PC-3 (cell line): ENCODE measurements around the gene OTOF.

Source experiments
- EZH2 ChIP-seq: fragments of 300-600 bp; sonication (generic); IDR thresholded peaks from one replicate; pipeline ENCODE4 v1.6.1; 2017; ENCODE audit warnings: antibody characterized with exemption, mild to moderate bottlenecking, low read length; ENCODE audit not compliant: unreplicated experiment
- EZH2phosphoT487 ChIP-seq: fragments of 300-600 bp; sonication (generic); IDR thresholded peaks from 2 replicates; pipeline ENCODE4 v1.6.1; 2018; ENCODE audit warnings: mild to moderate bottlenecking, antibody characterized with exemption, low read length, borderline replicate concordance
- TF ChIP-seq, protein P1 (sequence below): fragments of 300-600 bp; sonication (generic); conservative IDR thresholded peaks from 2 replicates; pipeline ENCODE4 v1.5.1; 2017; ENCODE audit warnings: antibody characterized with exemption, low read depth, mild to moderate bottlenecking, low read length

GRCh38 chr2:26506279-26506678, 28.4 kb upstream of the OTOF start:
- TF ChIP-seq, protein P1, sequence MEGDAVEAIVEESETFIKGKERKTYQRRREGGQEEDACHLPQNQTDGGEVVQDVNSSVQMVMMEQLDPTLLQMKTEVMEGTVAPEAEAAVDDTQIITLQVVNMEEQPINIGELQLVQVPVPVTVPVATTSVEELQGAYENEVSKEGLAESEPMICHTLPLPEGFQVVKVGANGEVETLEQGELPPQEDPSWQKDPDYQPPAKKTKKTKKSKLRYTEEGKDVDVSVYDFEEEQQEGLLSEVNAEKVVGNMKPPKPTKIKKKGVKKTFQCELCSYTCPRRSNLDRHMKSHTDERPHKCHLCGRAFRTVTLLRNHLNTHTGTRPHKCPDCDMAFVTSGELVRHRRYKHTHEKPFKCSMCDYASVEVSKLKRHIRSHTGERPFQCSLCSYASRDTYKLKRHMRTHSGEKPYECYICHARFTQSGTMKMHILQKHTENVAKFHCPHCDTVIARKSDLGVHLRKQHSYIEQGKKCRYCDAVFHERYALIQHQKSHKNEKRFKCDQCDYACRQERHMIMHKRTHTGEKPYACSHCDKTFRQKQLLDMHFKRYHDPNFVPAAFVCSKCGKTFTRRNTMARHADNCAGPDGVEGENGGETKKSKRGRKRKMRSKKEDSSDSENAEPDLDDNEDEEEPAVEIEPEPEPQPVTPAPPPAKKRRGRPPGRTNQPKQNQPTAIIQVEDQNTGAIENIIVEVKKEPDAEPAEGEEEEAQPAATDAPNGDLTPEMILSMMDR = no peak
- TF ChIP-seq EZH2 (no peak), EZH2phosphoT487 (no peak)
